ENCODE data around the gene KMT2B. TPM values are rescaled to one million over a fixed set of nuclear protein-coding genes. Genes with fewer than 3 reads are reported as not detected.
A peak's percentile ranks its signal among the peaks of the same experiment; 100 is the strongest.

KMT2B gene
- total RNA-seq, 1 experiment from 2014 or later: 54.2 TPM

GRCh38 chr19:35702223-35703012 lies 15.4 kb upstream of the KMT2B start:
- intact Hi-C loops (cut with micrococcal nuclease; ENCODE audit: unreplicated experiment): loop anchor here (1.0 to 5.0 kb wide), 3 partner anchors 9 to 350 kb away; partner anchors contain the start of genes THAP8 and WDR62
- Histone ChIP-seq H3K4me1 (no peaks in the 10 kb centered on the region), H3K27me3 (replicated peaks; ENCODE audit: control insufficient read depth, insufficient read depth, low read length) (no peaks in the 10 kb centered on the region), H3K9me3 (no peaks in the 10 kb centered on the region), H3K4me3 (ENCODE audit: low read depth, low read length) (peak overlapping the region; percentile 71), H3K36me3 (ENCODE audit: control insufficient read depth, insufficient read depth, low read length) (no peaks in the 10 kb centered on the region)
- peaks cover 6% of the 10 kb centered on the region for H3K4me1 Mint-ChIP-seq (ENCODE audit: low read depth, unreplicated experiment)
- CTCF ChIA-PET: interaction anchor here (0.5 to 1.7 kb wide), 14 partner anchors 8 to 229 kb away, joined by 3 to 8 read pairs (median 4); partner anchors contain the start of genes COX6B1, LIN37, PSENEN and U2AF1L4
- peak overlapping the region; percentile 64 for H3K27ac Mint-ChIP-seq (ENCODE audit: unreplicated experiment)
- H3K36me3 Mint-ChIP-seq (ENCODE audit: insufficient read depth, unreplicated experiment): peaks cover 9% of the 10 kb centered on the region
- peak; percentile 95 to 98 for DNase-seq
- BruUV-seq (replicated peaks): no TSS peak
- TF ChIP-seq CTCF (IDR thresholded peaks at IDR 0.05; ENCODE audit: insufficient read depth in 1 of 2, low read depth in 1 of 2, low read length in 1 of 2, severe bottlenecking in 1 of 2, unreplicated experiment in 1 of 2): no peak
- H3K27me3 Mint-ChIP-seq (ENCODE audit: insufficient read depth, unreplicated experiment): peaks cover 3% of the 10 kb centered on the region
- POLR2A ChIA-PET: interaction anchor here (0.5 to 1.2 kb wide), 7 partner anchors 18 to 435 kb away, joined by 3 to 9 read pairs (median 3); partner anchors contain the start of genes COX6B1 and LIN37
- peak overlapping the region; percentile 82 for H3K4me3 Mint-ChIP-seq (ENCODE audit: unreplicated experiment)
- H3K9me3 Mint-ChIP-seq (ENCODE audit: unreplicated experiment): no peaks in the 10 kb centered on the region

GRCh38 chr19:35703343-35703742 lies 14.5 kb upstream of the KMT2B start:
- peaks cover 9% of the 10 kb centered on the region for H3K36me3 Mint-ChIP-seq (ENCODE audit: insufficient read depth, unreplicated experiment)
- peaks cover 3% of the 10 kb centered on the region for H3K27me3 Mint-ChIP-seq (ENCODE audit: insufficient read depth, unreplicated experiment)
- no peak for DNase-seq
- no peak overlapping the region for H3K27ac Mint-ChIP-seq (ENCODE audit: unreplicated experiment)
- intact Hi-C loops (cut with micrococcal nuclease; ENCODE audit: unreplicated experiment): loop anchor here (5.0 kb wide), 1 partner anchor 349 kb away; the partner anchor contains the start of genes THAP8 and WDR62
- Histone ChIP-seq H3K27me3 (replicated peaks; ENCODE audit: control insufficient read depth, insufficient read depth, low read length) (no peaks in the 10 kb centered on the region), H3K4me3 (ENCODE audit: low read depth, low read length) (no peak overlapping the region), H3K4me1 (no peaks in the 10 kb centered on the region), H3K36me3 (ENCODE audit: control insufficient read depth, insufficient read depth, low read length) (no peaks in the 10 kb centered on the region), H3K9me3 (no peaks in the 10 kb centered on the region)
- H3K4me3 Mint-ChIP-seq (ENCODE audit: unreplicated experiment): peak overlapping the region; percentile 82
- BruUV-seq (replicated peaks): no TSS peak
- no peaks in the 10 kb centered on the region for H3K9me3 Mint-ChIP-seq (ENCODE audit: unreplicated experiment)
- ChIA-PET CTCF (interaction anchor here (1.2 to 1.7 kb wide), 6 partner anchors 9 to 228 kb away, joined by 4 to 8 read pairs (median 6); partner anchors contain the start of gene COX6B1), POLR2A (interaction anchor here (0.5 kb wide), 1 partner anchor 19 kb away, joined by 4 read pairs; no protein-coding TSS in a partner anchor)
- no peak for TF ChIP-seq CTCF (IDR thresholded peaks at IDR 0.05; ENCODE audit: insufficient read depth in 1 of 2, low read depth in 1 of 2, low read length in 1 of 2, severe bottlenecking in 1 of 2, unreplicated experiment in 1 of 2)
- peaks cover 6% of the 10 kb centered on the region for H3K4me1 Mint-ChIP-seq (ENCODE audit: low read depth, unreplicated experiment)

- Mint-ChIP-seq H3K36me3 (ENCODE audit: insufficient read depth, unreplicated experiment) (peaks cover 9% of the 10 kb centered on the region), H3K27ac (ENCODE audit: unreplicated experiment) (no peak within 1 kb of the TSS), H3K4me3 (ENCODE audit: unreplicated experiment) (no peak within 1 kb of the TSS), H3K4me1 (ENCODE audit: low read depth, unreplicated experiment) (peaks cover 6% of the 10 kb centered on the region), H3K9me3 (ENCODE audit: unreplicated experiment) (no peaks in the 10 kb centered on the region), H3K27me3 (ENCODE audit: insufficient read depth, unreplicated experiment) (peaks cover 3% of the 10 kb centered on the region)
- POLR2A ChIA-PET: no interaction called here
- Histone ChIP-seq H3K36me3 (ENCODE audit: control insufficient read depth, insufficient read depth, low read length) (no peaks in the 10 kb centered on the region), H3K4me3 (ENCODE audit: low read depth, low read length) (no peak within 1 kb of the TSS), H3K9me3 (no peaks in the 10 kb centered on the region), H3K4me1 (no peaks in the 10 kb centered on the region), H3K27me3 (replicated peaks; ENCODE audit: control insufficient read depth, insufficient read depth, low read length) (no peaks in the 10 kb centered on the region)
- no TSS peak for BruUV-seq (replicated peaks)
- intact Hi-C loops (cut with micrococcal nuclease; ENCODE audit: unreplicated experiment): loop anchor here (5.0 kb wide), 1 partner anchor 348 kb away; the partner anchor contains the start of genes THAP8 and WDR62
- peak in 1 of 2 experiments; percentile 23 for DNase-seq
- CTCF ChIA-PET: no interaction called here
- TF ChIP-seq CTCF (IDR thresholded peaks at IDR 0.05; ENCODE audit: insufficient read depth in 1 of 2, low read depth in 1 of 2, low read length in 1 of 2, severe bottlenecking in 1 of 2, unreplicated experiment in 1 of 2): no peak
Measured at GRCh38 chr19:35704218-35704617, 13.6 kb upstream of the KMT2B start, which contains the start of gene ZBTB32. TSS of gene ZBTB32 (plus strand) at chr19:35704558. CDS start at chr19:35714627, 10,069 bp downstream.

Data from Caco-2 (cell line).